Stimulated activated CD4-positive, alpha-beta T cell treated with anti-CD3 and anti-CD28 coated beads, Interleukin-2, amount 100 ng/mL, for 48 hours (primary cell): ENCODE data around the gene CFAP92.

Source experiments
- DNase-seq, 2 donors: peaks; one replicate each; pipeline ENCODE4 v3.0.0-alpha.2; 2020

The CFAP92 gene

DNA sequence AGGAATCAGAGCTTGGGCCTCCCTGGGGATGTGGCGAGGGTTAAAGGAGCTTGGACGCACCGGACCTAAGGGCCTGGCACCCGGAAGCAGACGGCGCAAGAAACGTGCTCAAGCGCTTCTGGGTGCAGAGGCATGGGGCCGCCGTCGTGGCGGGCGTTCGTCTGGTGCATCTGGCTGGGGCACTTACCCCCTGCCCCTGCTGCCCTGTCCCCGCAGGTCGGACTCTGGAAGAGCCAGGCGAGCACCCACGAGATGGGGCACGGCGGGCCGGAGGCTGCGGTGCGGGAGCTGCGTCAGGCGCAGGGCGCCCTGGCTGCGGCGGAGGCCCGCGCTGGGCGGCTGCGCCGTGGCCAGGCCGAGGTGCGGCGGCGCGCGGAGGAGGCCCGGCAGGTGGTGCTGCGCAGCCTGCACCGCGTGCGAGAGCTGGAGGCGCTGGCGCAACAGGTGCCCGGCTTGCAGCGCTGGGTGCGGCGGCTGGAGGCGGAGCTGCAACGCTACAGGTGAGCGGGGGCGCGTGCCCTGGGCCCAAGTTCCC, 9.8 kb upstream of the CFAP92 start:
- peak in 1 of 2 donors; percentile 38 for DNase-seq

- DNase-seq: no peak
Measured at GRCh38 chr3:129002573-129003569, 9.0 kb upstream of the CFAP92 start.

DNA sequence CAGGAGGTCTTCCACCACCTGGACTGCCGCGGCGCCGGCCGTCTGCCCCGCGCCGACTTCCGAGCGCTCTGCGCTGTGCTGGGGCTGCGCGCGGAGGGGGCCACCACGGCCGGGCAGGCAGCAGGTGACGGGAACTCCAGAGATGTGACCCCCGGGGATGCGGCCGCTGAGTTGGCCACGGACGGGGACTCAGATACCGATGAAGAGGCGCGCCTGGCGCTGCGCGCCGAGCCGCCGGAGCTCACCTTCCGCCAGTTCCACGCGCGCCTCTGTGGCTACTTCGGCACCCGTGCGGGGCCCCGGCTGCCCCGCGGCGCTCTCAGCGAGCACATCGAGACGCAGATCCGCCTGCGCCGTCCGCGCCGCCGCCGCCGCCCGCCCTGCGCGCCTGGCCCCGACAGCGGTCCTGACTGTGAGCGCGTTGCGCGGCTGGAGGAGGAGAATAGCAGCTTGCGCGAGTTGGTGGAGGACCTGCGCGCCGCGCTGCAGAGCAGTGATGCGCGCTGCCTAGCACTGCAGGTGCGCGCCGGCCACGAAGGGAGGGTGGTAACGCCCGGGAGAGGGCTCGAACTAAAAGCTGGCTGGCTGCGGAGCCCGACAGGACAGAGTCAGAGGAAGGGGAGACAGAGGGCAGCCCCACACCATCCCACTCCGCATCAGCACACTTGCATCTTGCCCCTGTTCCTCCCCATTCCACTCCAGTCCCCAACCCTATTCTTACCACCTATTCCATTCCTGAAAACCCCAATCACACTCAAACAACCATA, 8.1 kb upstream of the CFAP92 start:
- DNase-seq: peak in 1 of 2 donors; percentile 44

DNA sequence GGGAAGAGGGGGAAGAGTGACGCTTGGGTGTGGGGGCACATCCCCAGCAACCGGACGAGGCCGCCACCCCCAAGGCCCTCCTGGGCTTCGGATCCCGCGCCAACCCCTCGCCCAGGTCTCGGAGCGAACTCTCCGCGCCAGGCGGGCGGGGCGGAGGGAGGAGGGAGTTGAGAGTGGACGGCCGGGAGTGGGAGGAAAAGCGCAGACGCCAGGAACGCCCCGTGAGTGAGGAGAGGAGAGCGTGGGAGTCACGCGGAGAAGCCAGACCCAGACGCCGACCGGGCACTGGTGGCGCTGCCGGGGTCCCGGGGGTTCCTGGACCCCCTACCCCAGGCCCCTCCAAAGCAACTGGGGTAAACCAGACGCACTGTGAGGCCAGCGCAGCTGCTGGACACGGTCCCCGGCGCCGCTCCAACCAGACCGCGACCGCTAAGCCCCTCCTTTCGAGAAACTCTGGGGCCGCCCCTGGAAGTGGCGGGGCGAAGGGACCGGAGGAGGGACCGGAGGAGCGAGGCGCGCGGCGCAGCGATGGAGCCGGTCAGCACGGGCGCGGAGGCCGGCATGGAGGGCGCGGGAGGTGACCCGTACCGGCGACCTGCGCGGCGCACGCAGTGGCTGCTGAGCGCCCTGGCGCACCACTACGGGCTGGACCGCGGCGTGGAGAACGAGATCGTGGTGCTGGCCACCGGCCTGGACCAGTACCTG, 7.4 kb upstream of the CFAP92 start, which contains the start of gene EFCC1:
Gene EFCC1, plus strand, starts transcription at position 204 of the 705 bp plus-strand sequence. Its CDS starts 325 bp downstream, at position 529.
- DNase-seq: no peak

GRCh38 chr3:129000742-129001100, 6.8 kb upstream of the CFAP92 start:
- no peak for DNase-seq

DNA sequence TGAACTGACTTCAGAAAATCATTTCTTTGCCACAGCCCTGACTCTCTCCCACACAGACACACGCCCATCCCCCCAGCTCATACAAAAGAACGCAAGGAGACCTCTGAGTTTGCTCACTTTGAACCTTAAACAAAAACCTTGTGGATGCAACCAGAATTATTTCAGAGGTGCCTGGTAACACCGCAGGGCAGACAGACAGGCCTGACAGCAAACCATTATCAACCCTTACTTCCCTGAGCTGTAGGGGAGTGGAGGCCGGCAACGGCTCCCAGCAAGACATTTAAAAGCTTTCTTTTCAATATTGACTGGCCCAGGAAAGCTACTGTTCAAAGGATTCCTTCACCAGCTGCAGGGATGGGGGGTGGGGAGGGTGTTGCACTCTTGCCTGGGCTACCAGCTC, 5.2 kb upstream of the CFAP92 start:
- no peak for DNase-seq

DNA sequence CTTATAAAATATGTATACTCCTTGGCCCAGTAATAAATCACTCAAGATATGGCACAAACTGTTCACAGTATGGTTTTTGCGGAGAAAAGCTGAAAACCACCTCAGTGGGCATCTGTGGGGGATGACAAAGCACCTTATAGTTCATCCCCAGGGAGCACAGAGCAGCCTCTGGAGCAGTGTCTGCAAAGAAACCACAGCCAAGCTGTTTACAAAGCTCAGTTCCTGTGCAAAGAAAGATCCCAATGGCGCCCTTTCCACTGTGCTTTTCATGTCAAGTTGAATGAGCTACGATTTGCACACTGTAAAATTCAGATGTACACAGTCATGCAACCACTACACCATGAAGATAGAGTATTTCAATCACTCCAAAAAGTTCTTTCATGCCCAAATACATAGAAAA, 4.7 kb upstream of the CFAP92 start:
- DNase-seq: no peak

DNA sequence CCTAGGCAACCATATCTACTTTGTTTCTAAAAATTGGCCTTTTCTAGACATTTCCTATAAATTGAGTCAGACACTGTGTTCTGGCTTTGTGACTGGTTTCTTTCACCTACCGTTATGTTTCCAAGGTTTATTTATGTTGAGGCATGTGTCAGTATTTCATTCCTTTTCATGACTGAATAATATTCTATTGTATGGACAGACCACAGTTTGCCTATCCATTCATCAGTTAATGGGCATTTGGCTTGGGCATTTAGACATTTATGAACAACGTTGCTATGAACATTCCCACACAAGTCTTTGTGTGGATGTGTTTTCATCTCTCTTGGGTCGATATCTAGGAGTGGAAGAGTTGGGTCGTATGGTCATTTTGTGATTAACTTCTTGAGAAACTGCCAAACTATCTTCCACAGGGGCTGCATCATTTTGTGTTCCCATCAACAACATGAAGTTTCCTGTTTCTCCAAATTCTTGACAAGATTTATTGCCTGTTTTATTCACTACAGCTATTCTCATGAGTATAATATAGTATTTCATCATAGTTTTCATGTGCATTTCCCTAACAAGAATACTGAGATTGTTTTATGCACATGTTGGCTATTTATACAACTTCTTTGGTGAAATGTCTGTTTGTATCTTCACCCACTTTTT, 3.7 kb upstream of the CFAP92 start:
- DNase-seq: no peak

- DNase-seq: no peak
Measured at GRCh38 chr3:128996726-128997125, 2.9 kb upstream of the CFAP92 start.

GRCh38 chr3:128996200-128996599, 2.3 kb upstream of the CFAP92 start:
- DNase-seq: no peak

DNA sequence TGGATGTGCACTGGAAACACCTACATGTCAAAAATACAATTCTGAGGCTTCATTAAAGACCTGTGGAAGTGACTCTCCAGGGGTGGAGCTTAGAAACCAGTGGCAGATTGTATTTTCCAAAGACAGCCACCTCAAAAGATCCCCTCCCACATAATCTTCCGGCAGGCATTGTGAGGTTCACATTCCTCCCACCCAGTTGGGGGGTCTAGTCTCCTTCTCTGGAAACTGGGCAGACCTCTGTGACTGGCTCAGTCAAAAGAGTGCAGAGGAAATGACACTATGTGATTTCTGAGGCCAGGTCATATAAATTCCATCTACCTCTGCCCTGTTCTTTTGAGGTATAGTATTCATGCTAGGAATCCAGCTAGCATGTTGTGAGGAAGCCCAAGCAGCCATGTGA, 1.9 kb upstream of the CFAP92 start:
- DNase-seq: no peak

- DNase-seq: no peak
Measured at GRCh38 chr3:128994581-128995546, 988 bp upstream of the CFAP92 start.

DNA sequence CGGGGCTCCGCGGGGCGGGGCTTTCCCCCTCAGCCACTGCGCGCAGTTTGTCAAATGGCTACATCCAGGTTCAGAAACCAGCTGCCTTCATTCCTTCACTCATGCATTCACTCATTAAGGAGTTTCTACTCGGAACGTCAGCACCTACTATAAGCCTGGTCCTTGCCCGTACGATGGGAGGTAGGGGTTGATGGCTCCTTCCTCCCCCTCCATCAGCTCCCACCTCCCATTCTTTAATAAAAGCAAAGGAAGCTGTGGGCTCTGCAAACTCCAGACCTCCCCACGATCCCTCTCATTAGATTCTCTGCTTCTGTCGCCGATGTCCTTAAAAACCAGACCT, 267 bp upstream of the CFAP92 start:
- no peak for DNase-seq

DNA sequence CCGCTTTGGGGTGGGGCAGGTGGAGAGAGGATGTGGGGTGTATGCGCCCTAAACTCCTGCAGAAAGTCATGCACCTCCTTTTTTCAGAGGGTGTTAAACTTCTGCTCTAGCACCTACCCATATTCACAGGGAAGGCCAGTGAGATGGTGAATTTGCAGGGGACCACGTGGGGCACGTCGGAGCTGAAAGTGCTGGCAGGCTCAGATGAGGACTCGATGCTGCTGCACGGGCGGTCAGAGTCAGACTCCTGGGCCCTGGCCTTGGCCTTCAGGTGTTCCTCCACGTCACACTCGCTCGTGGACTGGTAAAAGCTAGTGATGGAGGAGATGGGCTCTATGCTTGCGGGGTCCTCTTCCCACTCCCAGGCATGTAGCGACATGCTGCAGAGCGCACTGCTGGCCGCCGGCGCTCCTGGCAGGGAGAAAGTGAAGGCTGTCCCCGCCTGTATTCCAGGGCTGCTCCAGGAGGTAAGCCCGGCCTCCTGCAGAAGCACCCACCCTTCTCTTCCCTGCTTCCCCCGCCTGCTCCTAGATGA, 883 bp downstream of the CFAP92 start:
- DNase-seq: no peak

DNA sequence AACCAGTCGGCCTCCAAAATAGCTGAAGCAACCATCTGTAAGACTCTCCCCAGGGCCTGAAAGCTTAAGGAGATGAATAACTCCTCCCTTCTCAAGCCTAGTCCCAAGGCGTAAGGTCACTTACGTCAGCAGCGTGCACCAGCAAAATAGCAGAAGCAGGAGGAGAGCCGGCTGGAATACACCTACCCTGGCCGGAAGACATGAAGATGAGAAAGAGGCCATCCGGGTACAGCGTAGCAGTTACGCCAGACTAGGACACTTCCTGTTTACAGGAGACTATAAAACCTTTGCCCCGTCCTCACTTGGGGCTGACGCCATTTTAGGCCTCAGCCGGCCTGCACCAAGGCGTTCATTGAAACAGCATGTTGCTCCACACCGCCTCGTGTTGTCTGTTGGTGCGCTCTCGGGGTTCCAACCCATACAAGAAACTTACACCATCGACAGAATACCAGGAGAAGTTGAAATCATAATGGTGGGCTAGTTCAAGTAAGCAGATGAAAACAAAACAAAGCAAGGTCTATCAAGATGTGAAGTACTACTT, 2.5 kb downstream of the CFAP92 start:
- DNase-seq: no peak

DNA sequence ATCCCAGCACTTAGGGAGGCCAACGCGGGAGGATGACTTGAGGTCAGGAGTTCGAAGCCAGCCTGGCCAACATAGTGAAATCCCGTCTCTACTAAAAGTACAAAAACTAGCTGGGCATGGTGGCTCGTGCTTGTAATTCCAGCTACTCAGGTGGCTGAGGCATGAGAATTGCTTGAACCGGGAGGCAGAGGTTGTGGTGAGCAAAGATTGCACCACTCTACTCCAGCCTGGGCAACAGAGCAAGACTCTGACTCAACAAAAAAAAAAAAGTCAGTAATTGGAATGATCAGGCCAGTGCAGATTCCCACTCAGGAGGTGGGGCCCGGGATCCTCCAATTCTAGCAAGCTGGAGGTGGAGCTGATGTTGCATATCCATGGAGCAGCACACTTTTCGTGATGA, 5.6 kb downstream of the CFAP92 start:
- DNase-seq: no peak

DNA sequence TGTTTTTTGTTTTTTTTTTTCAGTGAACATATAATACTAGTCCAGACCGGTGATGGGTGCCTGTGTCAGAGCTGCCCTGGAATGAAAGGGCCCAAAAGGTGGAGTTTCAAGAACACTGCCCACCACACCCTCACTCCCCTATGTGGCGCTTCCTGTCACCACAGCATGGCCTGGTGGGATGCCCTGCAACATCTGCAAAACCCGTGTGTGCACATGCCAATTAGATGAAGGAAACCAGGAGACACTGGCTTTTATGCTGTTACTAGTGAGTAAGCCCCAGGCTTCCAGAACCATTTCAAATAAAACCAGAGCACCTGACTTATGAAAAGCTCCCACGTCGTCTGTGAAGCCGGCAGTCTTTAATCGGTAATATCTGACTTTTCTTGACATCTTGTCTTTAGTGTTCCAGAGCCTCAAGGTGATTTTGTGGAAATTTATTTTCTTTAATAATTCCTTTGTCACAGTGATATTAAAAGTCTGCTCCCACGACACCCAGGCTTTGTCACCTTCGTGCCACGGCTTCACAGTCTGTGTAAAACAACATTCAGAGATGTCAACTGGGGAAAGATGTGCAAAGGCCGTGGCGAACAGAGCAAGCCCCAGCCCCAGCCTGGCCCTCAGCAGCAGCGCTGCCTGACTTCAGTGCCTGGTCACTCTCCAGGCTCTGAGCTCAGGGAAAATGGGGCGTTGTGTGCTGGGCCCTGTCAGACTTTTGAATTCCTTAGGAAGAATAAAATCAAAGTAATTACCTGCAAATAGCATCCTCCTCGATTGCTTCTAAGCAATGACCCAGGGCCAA, 6.4 kb downstream of the CFAP92 start:
- DNase-seq: no peak

DNA sequence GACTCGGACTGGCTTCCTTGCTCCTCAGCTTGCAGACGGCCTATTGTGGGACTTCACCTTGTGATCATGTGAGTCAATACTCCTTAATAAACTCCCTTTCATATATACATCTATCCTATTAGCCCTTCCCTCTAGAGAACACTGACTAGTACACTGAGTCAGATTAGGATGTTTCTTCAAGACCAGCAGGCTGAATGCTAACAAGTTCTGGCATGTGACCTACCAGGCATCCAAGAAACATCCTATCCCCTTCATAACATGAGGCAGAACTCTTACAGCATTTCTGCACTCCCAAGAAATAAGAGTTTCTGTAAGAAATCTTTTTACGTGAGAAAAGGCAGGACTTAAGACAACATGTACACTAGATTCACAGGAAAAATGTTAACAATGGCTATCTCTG, 9.3 kb downstream of the CFAP92 start:
- no peak for DNase-seq

GRCh38 chr3:128983293-128984069, 10.4 kb downstream of the CFAP92 start:
- no peak for DNase-seq
